ENCODE data around the gene UBE2D1.
A peak's percentile ranks its signal among the peaks of the same experiment; 100 is the strongest.
"Not testable (repeated sequence)": the region's sequence is repeated elsewhere in the genome, so short reads cannot be mapped to it uniquely, and the experiment has no call there.

The UBE2D1 gene

DNA sequence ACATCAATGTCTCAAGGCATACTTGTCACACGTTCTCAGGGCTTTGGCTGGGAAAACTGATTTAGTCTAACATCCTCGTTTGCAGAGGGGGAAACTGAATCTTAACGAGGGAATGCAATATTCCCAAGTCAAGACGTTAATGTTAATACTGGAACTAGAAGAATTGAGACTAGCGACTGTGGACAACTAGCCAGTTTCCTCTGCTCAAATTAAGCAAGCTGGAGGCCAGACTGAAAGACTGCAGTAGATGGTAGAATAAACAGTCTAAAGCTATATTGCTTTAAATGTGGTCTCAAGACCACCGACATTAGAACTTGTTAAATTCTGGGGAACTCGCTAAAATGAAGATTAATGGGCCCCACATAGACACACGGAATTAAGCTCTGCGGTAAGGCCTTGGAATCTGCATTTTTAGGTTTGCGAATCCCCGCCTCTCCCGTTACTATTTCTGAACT is 49.8 kb downstream of the UBE2D1 start:
- no peak for DNase-seq

GRCh38 chr10:58384999-58385783 is 50.4 kb downstream of the UBE2D1 start, which contains the start of gene TFAM:
TSS of gene TFAM (plus strand) at chr10:58385410. CDS start at chr10:58385548, 138 bp downstream.
- DNase-seq = peak; percentile 47

DNA sequence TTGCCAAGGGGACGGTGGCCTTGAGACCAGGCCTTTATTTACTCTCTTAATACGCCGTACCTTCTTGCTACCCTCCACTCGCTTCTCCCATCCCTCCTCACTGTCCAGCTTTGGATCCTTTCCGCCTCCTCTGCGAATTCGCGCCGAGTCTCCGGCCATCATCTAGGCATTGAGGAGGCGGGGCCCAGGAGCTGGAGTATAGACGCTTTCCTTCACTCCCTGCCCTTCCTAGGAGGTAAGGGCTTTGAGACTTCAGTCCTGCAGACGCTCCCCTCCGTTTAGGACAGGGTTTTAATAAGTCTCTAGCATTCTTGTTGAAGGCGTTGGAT is 50.9 kb downstream of the UBE2D1 start:
- DNase-seq = no peak

DNA sequence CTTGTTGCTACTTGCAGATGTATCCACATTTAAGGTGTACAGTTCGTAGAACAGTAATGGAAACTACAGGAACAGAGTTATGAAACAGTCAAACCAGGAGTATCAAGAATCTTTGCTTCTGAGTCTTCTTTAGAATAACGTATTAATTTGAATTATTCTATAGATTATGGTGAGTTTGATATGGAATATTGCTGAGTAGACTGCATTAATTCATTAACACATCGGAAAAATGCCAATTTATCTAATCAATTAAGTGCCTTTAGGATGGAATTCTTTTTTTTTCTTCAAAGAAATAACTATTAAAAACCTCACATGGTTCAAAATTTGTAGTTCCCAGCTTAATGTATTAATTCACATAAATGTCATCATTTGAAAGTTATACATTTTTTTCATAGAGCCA is 54.2 kb downstream of the UBE2D1 start:
- DNase-seq = no peak

GRCh38 chr10:58393317-58393716 is 58.5 kb downstream of the UBE2D1 start:
- no peak for DNase-seq

- no peak for DNase-seq
Measured at GRCh38 chr10:58394471-58394870, 59.7 kb downstream of the UBE2D1 start.

DNA sequence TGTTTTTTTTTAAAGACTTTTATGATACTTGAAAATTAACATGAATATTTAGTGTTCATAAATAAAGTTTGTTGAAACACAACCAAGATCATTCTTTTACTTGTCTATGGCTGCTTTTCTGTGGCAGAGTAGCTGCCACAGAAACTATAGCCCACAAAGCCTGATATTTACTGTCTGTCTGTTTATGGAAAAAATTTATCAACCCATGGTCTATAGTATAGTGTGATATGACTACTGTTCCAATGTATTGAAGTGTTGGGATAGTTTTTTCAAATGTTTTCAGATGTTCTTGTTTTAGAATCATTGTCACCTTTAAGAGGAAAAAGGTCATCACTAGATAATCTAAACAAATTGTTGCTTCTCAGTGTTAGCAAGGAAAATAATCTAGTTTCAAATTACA is 61.3 kb downstream of the UBE2D1 start:
- no peak for DNase-seq

GRCh38 chr10:58397830-58398229 is 63.0 kb downstream of the UBE2D1 start:
- no peak for DNase-seq

GRCh38 chr10:58399410-58399809 is 64.6 kb downstream of the UBE2D1 start:
- DNase-seq = no peak

DNA sequence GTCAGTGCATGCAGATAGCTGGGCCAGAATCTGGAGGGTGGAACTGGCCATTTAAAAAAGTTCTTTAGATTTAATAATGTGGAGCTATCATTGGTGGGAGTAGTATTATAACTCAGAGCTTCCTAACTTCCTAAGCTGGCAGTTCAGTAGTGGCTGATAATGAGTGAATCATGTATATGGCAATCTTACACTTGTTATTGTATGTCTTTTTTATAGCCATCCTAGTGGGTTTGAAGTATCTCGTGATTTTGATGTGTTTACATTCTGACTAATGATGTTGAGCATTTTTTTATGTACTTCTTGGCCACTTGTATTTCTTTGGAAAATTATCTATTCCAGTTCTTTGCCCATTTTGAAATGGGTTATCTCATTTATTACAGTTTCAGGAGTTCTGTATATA is 65.8 kb downstream of the UBE2D1 start:
- no peak for DNase-seq

DNA sequence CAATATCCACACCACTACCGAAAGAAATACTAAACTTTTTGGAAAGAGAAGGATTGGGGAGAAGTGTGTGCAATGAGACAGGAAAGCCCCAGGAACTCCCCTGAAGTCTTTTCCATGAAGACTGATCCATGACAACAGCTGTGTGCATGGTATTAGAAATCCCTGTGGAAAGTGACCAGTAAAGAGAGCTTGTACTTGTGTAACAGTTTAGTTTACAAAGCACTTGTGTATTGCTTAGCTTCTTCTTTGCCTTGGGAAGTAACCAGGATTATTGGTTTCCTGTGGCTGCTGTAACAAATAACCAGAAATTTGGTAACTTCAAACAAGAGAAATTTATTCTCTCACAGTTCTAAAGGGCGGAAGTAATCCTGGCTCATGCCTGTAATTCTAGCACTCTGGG is 69.2 kb downstream of the UBE2D1 start:
- no peak for DNase-seq

DNA sequence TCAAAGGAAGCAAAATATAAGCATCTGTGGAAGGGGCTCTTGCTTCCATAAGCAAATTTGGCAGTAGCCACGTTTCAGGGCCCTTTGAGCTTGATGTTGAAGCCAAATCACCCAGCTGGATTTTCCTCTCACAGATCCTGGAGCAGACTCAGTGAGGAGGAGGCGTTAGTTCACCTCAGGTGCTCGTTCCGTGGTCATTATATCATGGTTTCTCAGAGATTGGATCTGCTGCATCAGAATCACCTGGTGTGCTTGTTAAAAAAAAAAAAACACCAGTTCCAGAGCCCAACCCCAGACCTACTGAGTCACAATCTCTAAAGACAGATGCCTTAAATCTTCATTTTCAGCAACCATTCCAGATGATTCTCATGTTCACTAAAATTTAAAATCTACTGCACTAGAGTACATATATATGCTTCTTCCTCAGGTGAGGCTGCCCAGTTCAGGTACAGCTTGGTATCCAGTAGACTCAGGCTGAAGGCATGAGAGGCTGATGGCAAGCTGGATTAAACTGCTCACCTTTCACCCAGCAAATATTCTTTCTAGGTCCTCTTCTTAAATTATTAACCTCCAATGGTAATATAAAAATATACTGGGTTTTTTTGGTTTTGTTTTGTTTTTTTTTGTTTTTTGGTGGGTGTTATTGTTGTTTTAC is 75.3 kb downstream of the UBE2D1 start:
- no peak for DNase-seq

GRCh38 chr10:58412502-58412961 is 77.7 kb downstream of the UBE2D1 start:
- DNase-seq = no peak

DNA sequence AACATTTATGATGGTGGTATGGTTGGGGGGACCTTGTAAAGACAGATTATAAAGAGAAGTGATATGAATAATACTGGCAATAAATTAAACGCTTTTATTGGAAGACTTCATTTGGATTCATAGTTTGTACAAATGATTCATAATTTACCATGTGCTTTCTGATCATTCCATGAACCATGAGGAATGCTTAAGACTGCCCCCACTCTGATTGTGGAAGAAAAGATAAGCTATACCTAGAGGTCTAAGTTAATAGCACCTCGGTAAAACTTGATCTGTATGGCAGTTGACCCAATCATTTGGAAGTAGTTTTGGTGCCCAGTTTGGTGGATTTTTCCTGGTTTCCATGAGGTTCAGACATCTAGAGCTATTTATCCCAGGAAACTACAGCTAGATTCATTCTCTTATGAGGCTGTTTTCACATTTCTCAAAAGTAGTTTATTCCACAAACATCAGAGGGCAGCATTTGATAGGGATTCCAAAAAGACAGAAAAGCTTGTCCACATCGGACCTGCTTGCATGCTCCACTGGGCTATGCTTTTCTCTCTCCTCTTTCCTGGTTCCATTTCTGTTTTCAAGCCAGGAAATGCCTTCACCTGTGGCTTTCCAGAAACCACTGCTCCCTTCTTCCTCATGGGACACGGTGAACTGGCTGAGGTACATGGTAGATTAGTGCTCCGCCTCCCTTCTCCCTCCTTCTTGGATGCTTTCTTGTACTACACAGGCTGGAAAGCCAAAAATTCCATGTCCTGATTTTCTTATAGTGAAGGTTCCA is 79.7 kb downstream of the UBE2D1 start:
- no peak for DNase-seq

GRCh38 chr10:58415757-58416156 is 81.0 kb downstream of the UBE2D1 start:
- DNase-seq = no peak

GRCh38 chr10:58417902-58418301 is 83.1 kb downstream of the UBE2D1 start:
- not testable (repeated sequence) for DNase-seq

Data from NCI-H2081 treated with DMSO at 0.1 percent for 48 hours (cell line).